ENCODE results near the gene SYCP3.

The SYCP3 gene

GRCh38 chr12:101695706-101696105 lies 43.6 kb downstream of the SYCP3 start:
- Histone ChIP-seq H3K18ac (ENCODE audit: low read depth in 1 of 2, low read length in 2 of 2) (no peak overlapping the region), H3K9me3 (ENCODE audit: control insufficient read depth, low read length) (peaks cover 3% of the 10 kb centered on the region), H3K4me1 (ENCODE audit: control insufficient read depth, insufficient read depth, low read depth, low read length) (peaks cover 8% of the 10 kb centered on the region), H3K14ac (ENCODE audit: low read length in 2 of 2) (no peak overlapping the region), H3K79me1 (replicated peaks; ENCODE audit: low read length, poor library complexity, severe bottlenecking) (peaks cover 7% of the 10 kb centered on the region), H2BK5ac (ENCODE audit: low read depth, low read length, poor library complexity, severe bottlenecking) (no peak overlapping the region), H2BK12ac (ENCODE audit: low read length in 2 of 2) (no peak overlapping the region), H3K4me2 (ENCODE audit: low read length, poor library complexity, severe bottlenecking) (no peak overlapping the region), H2BK15ac (ENCODE audit: low read depth, poor library complexity, severe bottlenecking) (no peak overlapping the region), H4K91ac (ENCODE audit: low read length) (no peak overlapping the region), H3K4me3 (ENCODE audit: insufficient read depth in 1 of 2, low read depth in 1 of 2, low read length in 2 of 2) (no peak overlapping the region), H3K23ac (ENCODE audit: low read length in 2 of 2) (no peak overlapping the region), H2BK120ac (ENCODE audit: low read depth, low read length) (no peak overlapping the region), H3K4ac (ENCODE audit: low read depth in 1 of 2, low read length in 2 of 2) (no peak overlapping the region), H4K8ac (ENCODE audit: low read length) (no peak overlapping the region), H3K27ac (ENCODE audit: low read length, poor library complexity, severe bottlenecking) (no peak overlapping the region), H2AFZ (ENCODE audit: low read depth, low read length) (no peak overlapping the region), H3K9ac (ENCODE audit: low read length) (no peak overlapping the region), H3K36me3 (ENCODE audit: control insufficient read depth in 1 of 2, insufficient read depth in 2 of 2, low read depth in 1 of 2, low read length in 2 of 2) (no peaks in the 10 kb centered on the region), H2AK5ac (ENCODE audit: low read length, severe bottlenecking) (no peak overlapping the region), H3K27me3 (ENCODE audit: control insufficient read depth in 1 of 2, insufficient read depth in 1 of 2, low read length in 2 of 2) (no peaks in the 10 kb centered on the region)
- DNase-seq, result peak; percentile 26
- WGBS, result 86% methylated on average over 1 of the region's 1 CpG

DNA sequence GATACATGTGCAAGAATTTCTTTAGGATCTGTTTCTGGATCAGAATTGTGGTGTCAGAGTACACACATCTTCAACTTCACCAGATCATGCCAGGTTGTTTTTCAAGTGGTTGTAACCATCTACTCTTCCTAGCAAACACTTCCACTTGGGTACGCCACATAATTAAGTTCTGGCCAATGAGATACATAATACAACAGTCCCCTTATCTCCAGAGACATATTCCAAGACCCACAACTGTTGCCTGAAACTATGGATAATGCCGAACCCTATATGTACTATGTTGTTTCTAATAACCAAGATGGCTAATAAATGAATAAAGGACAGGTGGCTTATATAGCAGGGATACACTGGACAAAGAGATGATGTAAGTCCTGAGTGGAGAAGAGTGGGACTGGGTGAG lies 44.3 kb downstream of the SYCP3 start:
- H2BK15ac ChIP-seq (ENCODE audit: low read depth, poor library complexity, severe bottlenecking), result no peak overlapping the region
- no peak overlapping the region for H2BK120ac ChIP-seq (ENCODE audit: low read depth, low read length)
- DNase-seq, result no peak
- H4K8ac ChIP-seq (ENCODE audit: low read length), result no peak overlapping the region
- peaks cover 8% of the 10 kb centered on the region for H3K4me1 ChIP-seq (ENCODE audit: control insufficient read depth, insufficient read depth, low read depth, low read length)
- peaks cover 7% of the 10 kb centered on the region for H3K79me1 ChIP-seq (replicated peaks; ENCODE audit: low read length, poor library complexity, severe bottlenecking)
- H2AFZ ChIP-seq (ENCODE audit: low read depth, low read length), result no peak overlapping the region
- H3K27ac ChIP-seq (ENCODE audit: low read length, poor library complexity, severe bottlenecking), result no peak overlapping the region
- no peak overlapping the region for H2BK12ac ChIP-seq (ENCODE audit: low read length in 2 of 2)
- no peak overlapping the region for H2BK5ac ChIP-seq (ENCODE audit: low read depth, low read length, poor library complexity, severe bottlenecking)
- no peak overlapping the region for H3K4ac ChIP-seq (ENCODE audit: low read depth in 1 of 2, low read length in 2 of 2)
- H3K4me3 ChIP-seq (ENCODE audit: insufficient read depth in 1 of 2, low read depth in 1 of 2, low read length in 2 of 2), result no peak overlapping the region
- no peak overlapping the region for H4K91ac ChIP-seq (ENCODE audit: low read length)
- no peaks in the 10 kb centered on the region for H3K27me3 ChIP-seq (ENCODE audit: control insufficient read depth in 1 of 2, insufficient read depth in 1 of 2, low read length in 2 of 2)
- no peak overlapping the region for H3K4me2 ChIP-seq (ENCODE audit: low read length, poor library complexity, severe bottlenecking)
- no peak overlapping the region for H3K23ac ChIP-seq (ENCODE audit: low read length in 2 of 2)
- WGBS, result 67% methylated on average over 1 of the region's 2 CpGs
- H2AK5ac ChIP-seq (ENCODE audit: low read length, severe bottlenecking), result no peak overlapping the region
- peaks cover 3% of the 10 kb centered on the region for H3K9me3 ChIP-seq (ENCODE audit: control insufficient read depth, low read length)
- H3K14ac ChIP-seq (ENCODE audit: low read length in 2 of 2), result no peak overlapping the region
- H3K18ac ChIP-seq (ENCODE audit: low read depth in 1 of 2, low read length in 2 of 2), result no peak overlapping the region
- H3K36me3 ChIP-seq (ENCODE audit: control insufficient read depth in 1 of 2, insufficient read depth in 2 of 2, low read depth in 1 of 2, low read length in 2 of 2), result no peaks in the 10 kb centered on the region
- H3K9ac ChIP-seq (ENCODE audit: low read length), result no peak overlapping the region

GRCh38 chr12:101694297-101694848 lies 44.9 kb downstream of the SYCP3 start:
- no peaks in the 10 kb centered on the region for H3K27me3 ChIP-seq (ENCODE audit: control insufficient read depth in 1 of 2, insufficient read depth in 1 of 2, low read length in 2 of 2)
- H2BK15ac ChIP-seq (ENCODE audit: low read depth, poor library complexity, severe bottlenecking), result no peak overlapping the region
- no peaks in the 10 kb centered on the region for H3K36me3 ChIP-seq (ENCODE audit: control insufficient read depth in 1 of 2, insufficient read depth in 2 of 2, low read depth in 1 of 2, low read length in 2 of 2)
- no peak overlapping the region for H3K14ac ChIP-seq (ENCODE audit: low read length in 2 of 2)
- H2BK5ac ChIP-seq (ENCODE audit: low read depth, low read length, poor library complexity, severe bottlenecking), result no peak overlapping the region
- no peak overlapping the region for H3K4me3 ChIP-seq (ENCODE audit: insufficient read depth in 1 of 2, low read depth in 1 of 2, low read length in 2 of 2)
- H4K8ac ChIP-seq (ENCODE audit: low read length), result no peak overlapping the region
- 88% methylated on average over 1 of the region's 2 CpGs for WGBS
- no peak overlapping the region for H2BK12ac ChIP-seq (ENCODE audit: low read length in 2 of 2)
- H2AFZ ChIP-seq (ENCODE audit: low read depth, low read length), result no peak overlapping the region
- no peak overlapping the region for H3K4me2 ChIP-seq (ENCODE audit: low read length, poor library complexity, severe bottlenecking)
- peaks cover 3% of the 10 kb centered on the region for H3K9me3 ChIP-seq (ENCODE audit: control insufficient read depth, low read length)
- no peak overlapping the region for H3K27ac ChIP-seq (ENCODE audit: low read length, poor library complexity, severe bottlenecking)
- DNase-seq, result no peak
- H3K79me1 ChIP-seq (replicated peaks; ENCODE audit: low read length, poor library complexity, severe bottlenecking), result peaks cover 6% of the 10 kb centered on the region
- H3K9ac ChIP-seq (ENCODE audit: low read length), result no peak overlapping the region
- H3K4me1 ChIP-seq (ENCODE audit: control insufficient read depth, insufficient read depth, low read depth, low read length), result peaks cover 8% of the 10 kb centered on the region
- no peak overlapping the region for H2BK120ac ChIP-seq (ENCODE audit: low read depth, low read length)
- no peak overlapping the region for H3K23ac ChIP-seq (ENCODE audit: low read length in 2 of 2)
- no peak overlapping the region for H3K18ac ChIP-seq (ENCODE audit: low read depth in 1 of 2, low read length in 2 of 2)
- H2AK5ac ChIP-seq (ENCODE audit: low read length, severe bottlenecking), result no peak overlapping the region
- no peak overlapping the region for H4K91ac ChIP-seq (ENCODE audit: low read length)
- no peak overlapping the region for H3K4ac ChIP-seq (ENCODE audit: low read depth in 1 of 2, low read length in 2 of 2)

- Histone ChIP-seq H3K18ac (ENCODE audit: low read depth in 1 of 2, low read length in 2 of 2) (no peak overlapping the region), H4K91ac (ENCODE audit: low read length) (no peak overlapping the region), H2BK120ac (ENCODE audit: low read depth, low read length) (no peak overlapping the region), H3K36me3 (ENCODE audit: control insufficient read depth in 1 of 2, insufficient read depth in 2 of 2, low read depth in 1 of 2, low read length in 2 of 2) (no peaks in the 10 kb centered on the region), H2BK12ac (ENCODE audit: low read length in 2 of 2) (no peak overlapping the region), H3K79me1 (replicated peaks; ENCODE audit: low read length, poor library complexity, severe bottlenecking) (no peaks in the 10 kb centered on the region), H2BK15ac (ENCODE audit: low read depth, poor library complexity, severe bottlenecking) (no peak overlapping the region), H3K9me3 (ENCODE audit: control insufficient read depth, low read length) (peaks cover 3% of the 10 kb centered on the region), H4K8ac (ENCODE audit: low read length) (no peak overlapping the region), H3K27me3 (ENCODE audit: control insufficient read depth in 1 of 2, insufficient read depth in 1 of 2, low read length in 2 of 2) (no peaks in the 10 kb centered on the region), H2AK5ac (ENCODE audit: low read length, severe bottlenecking) (no peak overlapping the region), H3K9ac (ENCODE audit: low read length) (no peak overlapping the region), H3K27ac (ENCODE audit: low read length, poor library complexity, severe bottlenecking) (no peak overlapping the region), H3K4me2 (ENCODE audit: low read length, poor library complexity, severe bottlenecking) (no peak overlapping the region), H3K4ac (ENCODE audit: low read depth in 1 of 2, low read length in 2 of 2) (no peak overlapping the region), H3K23ac (ENCODE audit: low read length in 2 of 2) (no peak overlapping the region), H3K4me1 (ENCODE audit: control insufficient read depth, insufficient read depth, low read depth, low read length) (peaks cover 1% of the 10 kb centered on the region), H2BK5ac (ENCODE audit: low read depth, low read length, poor library complexity, severe bottlenecking) (no peak overlapping the region), H3K14ac (ENCODE audit: low read length in 2 of 2) (no peak overlapping the region), H3K4me3 (ENCODE audit: insufficient read depth in 1 of 2, low read depth in 1 of 2, low read length in 2 of 2) (no peak overlapping the region), H2AFZ (ENCODE audit: low read depth, low read length) (no peak overlapping the region)
- 75% methylated on average over 1 of the region's 1 CpG for WGBS
- no peak for DNase-seq
Measured at GRCh38 chr12:101691503-101692096, 47.7 kb downstream of the SYCP3 start.
